Keratinocyte (primary cell): ENCODE measurements around the gene PKLR. TPM values are rescaled to one million over a fixed set of nuclear protein-coding genes. Genes with fewer than 3 reads are reported as not detected.

Experiments used
- DNase-seq: peaks from one replicate; pipeline ENCODE4 v3.0.0-alpha.2; 2011; ENCODE audit warnings: low read depth, missing footprints, low spot score
- FAIRE-seq: peaks from 2 replicates; lab custom pipeline; 2011; peaks lifted over from hg19 to GRCh38; lab: Jason Lieb, UNC
- H2AFZ ChIP-seq: 2 replicates; pipeline ENCODE4 v1.6.0; 2012; ENCODE audit warnings: low read length, control low read depth, inconsistent platforms; ENCODE audit not compliant: control insufficient read depth
- H3K27ac ChIP-seq: 2 replicates; pipeline ENCODE4 v1.5.1; 2011; ENCODE audit warnings: low read length; ENCODE audit not compliant: control insufficient read depth, insufficient read depth
- H3K27me3 ChIP-seq: 3 replicates; pipeline ENCODE4 v1.6.0; 2011; ENCODE audit warnings: low read length; ENCODE audit not compliant: control insufficient read depth, insufficient read depth; ENCODE audit errors: extremely low read depth
- H3K36me3 ChIP-seq, 2 experiments: 2 replicates in 1 of 2; 3 replicates in 1 of 2; pipeline ENCODE4 v1.5.1; 2011; ENCODE audit warnings: low read length in 2 of 2, mild to moderate bottlenecking in 1 of 2; ENCODE audit not compliant: control insufficient read depth in 2 of 2, insufficient read depth in 2 of 2; ENCODE audit errors: extremely low read depth in 1 of 2
- H3K4me1 ChIP-seq: 3 replicates; pipeline ENCODE4 v1.5.1; 2011; ENCODE audit warnings: low read length; ENCODE audit not compliant: control insufficient read depth, insufficient read depth; ENCODE audit errors: extremely low read depth
- H3K4me2 ChIP-seq: 3 replicates; pipeline ENCODE4 v1.6.0; 2011; ENCODE audit warnings: low read depth, low read length; ENCODE audit not compliant: control insufficient read depth, insufficient read depth; ENCODE audit errors: extremely low read depth
- H3K4me3 ChIP-seq, 3 experiments: fragments of 200-600 bp in 1 of 3; sonication (generic) in 1 of 3; 2 replicates in 2 of 3; 3 replicates in 1 of 3; pipeline ENCODE4 v1.5.1; 2011 to 2016; ENCODE audit warnings: low read length in 3 of 3, mild to moderate bottlenecking in 3 of 3, control low read depth in 2 of 3, inconsistent platforms in 1 of 3, low read depth in 1 of 3, mixed read lengths in 1 of 3, mixed run types in 1 of 3, moderate library complexity in 1 of 3; ENCODE audit not compliant: control insufficient read depth in 2 of 3, insufficient read depth in 2 of 3; ENCODE audit errors: extremely low read depth in 1 of 3
- H3K79me2 ChIP-seq: 2 replicates; pipeline ENCODE4 v1.6.0; 2012; ENCODE audit warnings: low read length; ENCODE audit not compliant: control insufficient read depth, insufficient read depth
- H3K9ac ChIP-seq: 3 replicates; pipeline ENCODE4 v1.6.0; 2011; ENCODE audit warnings: low read length; ENCODE audit not compliant: control insufficient read depth, insufficient read depth; ENCODE audit errors: extremely low read depth
- H3K9me1 ChIP-seq: 3 replicates; pipeline ENCODE4 v1.6.0; 2011; ENCODE audit warnings: low read length; ENCODE audit not compliant: control insufficient read depth, insufficient read depth; ENCODE audit errors: extremely low read depth
- H3K9me3 ChIP-seq: 2 replicates; pipeline ENCODE4 v1.5.1; 2012; ENCODE audit warnings: low read depth, low read length; ENCODE audit not compliant: control insufficient read depth
- H4K20me1 ChIP-seq: 3 replicates; pipeline ENCODE4 v1.6.0; 2011; ENCODE audit warnings: low read length; ENCODE audit not compliant: control insufficient read depth, insufficient read depth; ENCODE audit errors: extremely low read depth
- CTCF ChIP-seq, 3 experiments: IDR thresholded peaks in 1 of 3; conservative IDR thresholded peaks in 1 of 3; optimal IDR thresholded peaks in 1 of 3; 2 replicates in 2 of 3; 3 replicates in 1 of 3; pipeline versions ENCODE3 to v1.5.1; 2011; ENCODE audit warnings: low read length in 3 of 3, mild to moderate bottlenecking in 3 of 3, moderate library complexity in 2 of 3, control low read depth in 1 of 3, inconsistent platforms in 1 of 3; ENCODE audit not compliant: insufficient read depth in 2 of 3; ENCODE audit errors: extremely low read depth in 1 of 3
- EZH2 ChIP-seq: IDR thresholded peaks from one replicate; pipeline ENCODE4 v1.6.1; 2012; ENCODE audit warnings: inconsistent platforms, mild to moderate bottlenecking, low read length, moderate library complexity
- dilution Hi-C: fragments of 300-500 bp; cut with MboI; formaldehyde crosslinking; loops from one replicate; pipeline ENCODE4 v1.7.0; 2020; ENCODE audit warnings: low sequenced_read_pairs; ENCODE audit not compliant: extremely low pct_ligation_motif_present
- polyA plus RNA-seq, 5 experiments: library from polyadenylated mRNA; depleted of rRNA in 3 of 5; stranded (reverse) in 3 of 5; stranded (forward) in 1 of 5; unstranded in 1 of 5; fragments of >200 nt; gene quantifications; 1 replicate in 1 of 5; 2 replicates in 3 of 5; 3 replicates in 1 of 5; pipeline versions ENCODE4 v1.2.1 to v1.2.3, GENCODE V29; 2011 to 2012; ENCODE audit warnings: missing spikeins in 2 of 5, low read depth in 1 of 5, low replicate concordance in 1 of 5

Gene PKLR
- polyA plus RNA-seq, 1 donor (not counting 4 experiments of a cell fraction or from before 2014, with no cell fraction given), result 0.03 TPM

- H3K79me2 ChIP-seq, result peaks cover 5% of the 10 kb centered on the region
- DNase-seq, result no peak
- FAIRE-seq, result no peak
- H3K27ac ChIP-seq, result no peak overlapping the region
- H3K9me3 ChIP-seq, result no peaks in the 10 kb centered on the region
- no peaks in the 10 kb centered on the region for H3K27me3 ChIP-seq
- H4K20me1 ChIP-seq, result peaks cover 26% of the 10 kb centered on the region
- H2AFZ ChIP-seq, result no peak overlapping the region
- H3K4me2 ChIP-seq, result peak overlapping the region; percentile 41
- H3K4me3 ChIP-seq, result no peak overlapping the region
- H3K9ac ChIP-seq, result no peak overlapping the region
- peaks cover 27 to 33% of the 10 kb centered on the region in 2 experiments for H3K36me3 ChIP-seq
- no peaks in the 10 kb centered on the region for H3K9me1 ChIP-seq
- peaks cover 8% of the 10 kb centered on the region for H3K4me1 ChIP-seq
- dilution Hi-C loops, result no loop called here
- no peak for TF ChIP-seq CTCF (optimal IDR thresholded peaks at IDR 0.05 in 1 of 3, IDR thresholded peaks at IDR 0.05 in 1 of 3, conservative IDR thresholded peaks at IDR 0.05 in 1 of 3; ENCODE audit: extremely low read depth in 1 of 3, insufficient read depth in 2 of 3, low read length in 3 of 3)
- no peak for TF ChIP-seq EZH2
Measured at GRCh38 chr1:155320252-155320651, 19.0 kb upstream of the PKLR start.

GRCh38 chr1:155319536-155319935 is 18.3 kb upstream of the PKLR start:
- H3K4me1 ChIP-seq, result peaks cover 8% of the 10 kb centered on the region
- no peak overlapping the region for H3K4me3 ChIP-seq
- H3K79me2 ChIP-seq, result peaks cover 5% of the 10 kb centered on the region
- H2AFZ ChIP-seq, result no peak overlapping the region
- dilution Hi-C loops, result no loop called here
- no peaks in the 10 kb centered on the region for H3K9me1 ChIP-seq
- peaks cover 26% of the 10 kb centered on the region for H4K20me1 ChIP-seq
- no peak overlapping the region for H3K9ac ChIP-seq
- TF ChIP-seq EZH2 (no peak), CTCF (optimal IDR thresholded peaks at IDR 0.05 in 1 of 3, IDR thresholded peaks at IDR 0.05 in 1 of 3, conservative IDR thresholded peaks at IDR 0.05 in 1 of 3; ENCODE audit: extremely low read depth in 1 of 3, insufficient read depth in 2 of 3, low read length in 3 of 3) (no peak)
- peaks cover 30 to 37% of the 10 kb centered on the region in 2 experiments for H3K36me3 ChIP-seq
- no peak overlapping the region for H3K27ac ChIP-seq
- no peak for DNase-seq
- H3K27me3 ChIP-seq, result no peaks in the 10 kb centered on the region
- no peak overlapping the region for H3K4me2 ChIP-seq
- H3K9me3 ChIP-seq, result no peaks in the 10 kb centered on the region
- no peak for FAIRE-seq
